ENCODE results near the gene MRPL12.

GRCh38 chr17:81694810-81695209, 8.4 kb upstream of the MRPL12 start:
- TF ChIP-seq CTCF (IDR thresholded peaks at IDR 0.05) (no peak), POLR2A (IDR thresholded peaks at IDR 0.05) (no peak)

All from tibial nerve (tissue), 3 donors.